SK-N-SH treated with all-trans-retinoic acid at 6 μM for 48 hours (cell line): ENCODE data around the gene MYL2.

Experiments used
- ATAC-seq: fragments of 200-7000 bp; cut with Tn5 transposase; 3 replicates; pipeline ENCODE4 v1.9.1; 2020; ENCODE audit warnings: mild to moderate bottlenecking, moderate library complexity
- ARNTL ChIP-seq: fragments of 450-650 bp; formaldehyde crosslinking; IDR thresholded peaks from 2 replicates; pipeline ENCODE4 v1.5.0; 2020; ENCODE audit warnings: low read depth, mild to moderate bottlenecking, moderate library complexity, borderline replicate concordance
- BACH2 ChIP-seq: fragments of 250-450 bp; sonication (Bioruptor Pico); IDR thresholded peaks from 2 replicates; pipeline ENCODE4 v1.9.0; 2021; ENCODE audit warnings: mild to moderate bottlenecking, borderline replicate concordance
- CSDC2 ChIP-seq: fragments of 250-450 bp; sonication (Bioruptor Pico); IDR thresholded peaks from 2 replicates; pipeline ENCODE4 v1.5.0; 2020; ENCODE audit warnings: mild to moderate bottlenecking, moderate library complexity
- CSRNP3 ChIP-seq: fragments of 250-450 bp; sonication (Bioruptor Pico); IDR thresholded peaks from 2 replicates; pipeline ENCODE4 v1.5.1; 2021; ENCODE audit warnings: mild to moderate bottlenecking, moderate library complexity
- ESRRG ChIP-seq: fragments of 250-450 bp; sonication (Bioruptor Pico); IDR thresholded peaks from 2 replicates; pipeline ENCODE4 v1.6.1; 2021; ENCODE audit warnings: mild to moderate bottlenecking
- GLIS3 ChIP-seq: fragments of 250-450 bp; sonication (Bioruptor Pico); IDR thresholded peaks from 2 replicates; pipeline ENCODE4 v1.5.0; 2020; ENCODE audit warnings: mild to moderate bottlenecking, moderate library complexity
- ISL1 ChIP-seq: fragments of 250-450 bp; sonication (Bioruptor Pico); IDR thresholded peaks from 2 replicates; pipeline ENCODE4 v2.1.2; 2022; ENCODE audit warnings: mild to moderate bottlenecking, moderate library complexity
- OSR1 ChIP-seq: fragments of 250-450 bp; sonication (Bioruptor Pico); IDR thresholded peaks from 2 replicates; pipeline ENCODE4 v1.8.0; 2022; ENCODE audit warnings: moderate library complexity, mild to moderate bottlenecking, inconsistent platforms
- PATZ1 ChIP-seq: fragments of 250-450 bp; sonication (Bioruptor Pico); IDR thresholded peaks from 2 replicates; pipeline ENCODE4 v1.8.0; 2020; ENCODE audit warnings: mild to moderate bottlenecking, moderate library complexity, borderline replicate concordance
- POU6F1 ChIP-seq: fragments of 250-450 bp; sonication (Bioruptor Pico); IDR thresholded peaks from 2 replicates; pipeline ENCODE4 v1.8.0; 2021; ENCODE audit warnings: low read depth, mild to moderate bottlenecking, moderate library complexity, borderline replicate concordance
- PPARA ChIP-seq: fragments of 250-450 bp; sonication (Bioruptor Pico); IDR thresholded peaks from 2 replicates; pipeline ENCODE4 v1.5.0; 2020; ENCODE audit warnings: mild to moderate bottlenecking, borderline replicate concordance
- SNAI2 ChIP-seq: fragments of 250-450 bp; sonication (Bioruptor Pico); IDR thresholded peaks from 2 replicates; pipeline ENCODE4 v1.5.0; 2020; ENCODE audit warnings: mild to moderate bottlenecking, moderate library complexity
- TCF4 ChIP-seq: fragments of 250-450 bp; sonication (Bioruptor Pico); IDR thresholded peaks from 2 replicates; pipeline ENCODE4 v1.8.0; 2021; ENCODE audit warnings: mild to moderate bottlenecking, moderate library complexity, borderline replicate concordance
- TOX ChIP-seq: fragments of 250-450 bp; sonication (Bioruptor Pico); IDR thresholded peaks from 2 replicates; pipeline ENCODE4 v1.8.0; 2021; ENCODE audit warnings: mild to moderate bottlenecking, moderate library complexity, borderline replicate concordance
- TSHZ2 ChIP-seq: fragments of 250-450 bp; sonication (Bioruptor Pico); IDR thresholded peaks from 2 replicates; pipeline ENCODE4 v1.5.0; 2020; ENCODE audit warnings: mild to moderate bottlenecking, moderate library complexity
- ZC3H10 ChIP-seq: fragments of 250-450 bp; sonication (Bioruptor Pico); IDR thresholded peaks from 2 replicates; pipeline ENCODE4 v1.5.1; 2021; ENCODE audit warnings: mild to moderate bottlenecking, moderate library complexity
- ZFP30 ChIP-seq: fragments of 450-650 bp; formaldehyde crosslinking; IDR thresholded peaks from 2 replicates; pipeline ENCODE4 v1.5.0; 2022; ENCODE audit warnings: mild to moderate bottlenecking, moderate library complexity
- ZNF565 ChIP-seq: fragments of 450-650 bp; formaldehyde crosslinking; conservative IDR thresholded peaks from 2 replicates; pipeline ENCODE4 v1.5.0; 2020; ENCODE audit warnings: low read depth, mild to moderate bottlenecking, moderate library complexity
- ZNF70 ChIP-seq: fragments of 450-650 bp; formaldehyde crosslinking; IDR thresholded peaks from 2 replicates; pipeline ENCODE4 v1.5.0; 2020; ENCODE audit warnings: mild to moderate bottlenecking, moderate library complexity
- ZNF8 ChIP-seq: fragments of 450-650 bp; formaldehyde crosslinking; IDR thresholded peaks from 2 replicates; pipeline ENCODE4 v1.5.0; 2020; ENCODE audit warnings: mild to moderate bottlenecking, moderate library complexity

The MYL2 gene

GRCh38 chr12:110928700-110929099, 8.3 kb upstream of the MYL2 start:
- no peak for ATAC-seq
- no peak for TF ChIP-seq OSR1 (CRISPR knock-in tag)
- TF ChIP-seq ARNTL (CRISPR knock-in tag) = no peak
- TF ChIP-seq CSDC2 (CRISPR knock-in tag) = no peak
- TF ChIP-seq ZNF70 (CRISPR knock-in tag) = no peak
- no peak for TF ChIP-seq PPARA (CRISPR knock-in tag)
- TF ChIP-seq TCF4 = no peak
- TF ChIP-seq ISL1 (CRISPR knock-in tag) = no peak
- no peak for TF ChIP-seq TSHZ2 (CRISPR knock-in tag)
- no peak for TF ChIP-seq ZFP30 (CRISPR knock-in tag)
- no peak for TF ChIP-seq ZC3H10 (CRISPR knock-in tag)
- TF ChIP-seq, all 23 proteins: peak for 0

GRCh38 chr12:110927546-110927945, 7.2 kb upstream of the MYL2 start:
- TF ChIP-seq ARNTL (CRISPR knock-in tag) = no peak
- no peak for TF ChIP-seq OSR1 (CRISPR knock-in tag)
- no peak for TF ChIP-seq TOX (CRISPR knock-in tag)
- TF ChIP-seq ZFP30 (CRISPR knock-in tag) = no peak
- no peak for TF ChIP-seq ZNF565
- TF ChIP-seq ESRRG (CRISPR knock-in tag) = no peak
- no peak for TF ChIP-seq CSDC2 (CRISPR knock-in tag)
- no peak for TF ChIP-seq CSRNP3 (CRISPR knock-in tag)
- TF ChIP-seq PATZ1 (CRISPR knock-in tag) = no peak
- no peak for TF ChIP-seq TSHZ2 (CRISPR knock-in tag)
- TF ChIP-seq ZNF8 (CRISPR knock-in tag) = no peak
- no peak for TF ChIP-seq POU6F1 (CRISPR knock-in tag)
- no peak for TF ChIP-seq GLIS3 (CRISPR knock-in tag)
- no peak for TF ChIP-seq SNAI2 (CRISPR knock-in tag)
- no peak for TF ChIP-seq ISL1 (CRISPR knock-in tag)
- TF ChIP-seq PPARA (CRISPR knock-in tag) = no peak
- TF ChIP-seq BACH2 = no peak
- TF ChIP-seq ZC3H10 (CRISPR knock-in tag) = no peak
- TF ChIP-seq, all 23 proteins: peak for 0
- no peak for ATAC-seq
